Liver (tissue), 3 donors: Measurements from ENCODE around the gene SLC35F2.

ENCODE experiments used
- CTCF ChIP-seq: fragments of 150-350 bp; IDR thresholded peaks from 2 replicates; pipeline ENCODE4 v1.5.1; 2017; ENCODE audit warnings: improper control_type of control experiment, low read depth, low read length; ENCODE audit not compliant: missing input control
- HNF4A ChIP-seq, 2 donors: conservative IDR thresholded peaks; 2 replicates each; pipeline ENCODE4 v1.6.1; 2016; ENCODE audit warnings: antibody characterized with exemption in 2 of 2, mild to moderate bottlenecking in 2 of 2
- JUND ChIP-seq, 2 donors: IDR thresholded peaks; 2 replicates each; pipeline ENCODE4 v1.6.1; 2016; ENCODE audit warnings: antibody characterized with exemption in 2 of 2
- MAX ChIP-seq: IDR thresholded peaks from 2 replicates; pipeline ENCODE4 v1.6.1; 2016; ENCODE audit warnings: antibody characterized with exemption
- REST ChIP-seq: IDR thresholded peaks from 2 replicates; pipeline ENCODE4 v1.6.1; 2016; ENCODE audit warnings: antibody characterized with exemption, mild to moderate bottlenecking
- RXRA ChIP-seq, 2 donors: IDR thresholded peaks; 2 replicates each; pipeline ENCODE4 v1.6.1; 2017 to 2018; ENCODE audit warnings: antibody characterized with exemption in 2 of 2, mild to moderate bottlenecking in 1 of 2
- donor health status: healthy.
- donor health status: healthy.

GRCh38 chr11:107804971-107805370, 53.6 kb downstream of the SLC35F2 start:
- TF ChIP-seq CTCF: no peak
- TF ChIP-seq HNF4A (conservative IDR thresholded peaks at IDR 0.05): no peak
- TF ChIP-seq JUND (IDR thresholded peaks at IDR 0.05): no peak
- TF ChIP-seq RXRA (IDR thresholded peaks at IDR 0.05): no peak
- no peak for TF ChIP-seq MAX
- no peak for TF ChIP-seq REST
